Measurements from ENCODE around the gene TNFRSF9. TPM values are rescaled to one million over a fixed set of nuclear protein-coding genes. Genes with fewer than 3 reads are reported as not detected.

TNFRSF9 gene
- total RNA-seq, 1 experiment from 2014 or later = not detected

- WGBS (ENCODE audit: extremely low coverage, insufficient read length, low lambda C conversion rate) = no CpG with 5 or more reads among the region's 5 CpGs
- H3K27ac Mint-ChIP-seq = no peak overlapping the region; a peak in 1 of 7 replicates
- H4K5ac ChIP-seq (ENCODE audit: insufficient read length, low read depth, low read length) = no peak overlapping the region
These were observed 24.7 kb downstream of the TNFRSF9 start for GRCh38 chr1:7915826-7916500.

More at GRCh38 chr1:7915826-7916500, 24.7 kb downstream of the TNFRSF9 start:
- Histone ChIP-seq H2BK120ac (ENCODE audit: low read depth, low read length, poor library complexity, severe bottlenecking) (no peak overlapping the region), H3K9ac (ENCODE audit: extremely low read depth, insufficient read length, low read length) (no peak overlapping the region), H3K27ac (ENCODE audit: insufficient read length, low read depth, low read length) (no peak overlapping the region), H3K14ac (ENCODE audit: insufficient read depth, low read length) (no peak overlapping the region), H3K23me2 (ENCODE audit: insufficient read length, low read depth, low read length, poor library complexity, severe bottlenecking) (no peaks in the 10 kb centered on the region), H3K4me2 (ENCODE audit: insufficient read depth, insufficient read length, low read length) (no peak overlapping the region), H3K23ac (ENCODE audit: insufficient read length, low read depth, low read length) (no peak overlapping the region), H2BK12ac (ENCODE audit: insufficient read length, low read depth, low read length) (no peak overlapping the region), H2BK15ac (ENCODE audit: low read depth, low read length) (no peak overlapping the region), H3K79me1 (ENCODE audit: insufficient read depth, low read depth, low read length, poor library complexity, severe bottlenecking) (no peaks in the 10 kb centered on the region), H3K18ac (ENCODE audit: insufficient read length, low read depth, low read length) (no peak overlapping the region), H2BK5ac (ENCODE audit: insufficient read length, low read length) (no peak overlapping the region), H4K91ac (ENCODE audit: insufficient read length, low read depth, low read length) (no peak overlapping the region), H3K79me2 (ENCODE audit: insufficient read depth, low read length) (no peaks in the 10 kb centered on the region), H4K8ac (replicated peaks; ENCODE audit: insufficient read length, low read depth, low read length) (no peak overlapping the region), H3K56ac (ENCODE audit: insufficient read length, low read depth, low read length) (no peak overlapping the region), H3K27me3 (ENCODE audit: insufficient read depth, low read length) (no peaks in the 10 kb centered on the region), H3K4me1 (ENCODE audit: insufficient read depth, low read length) (no peaks in the 10 kb centered on the region), H3T11ph (ENCODE audit: low read length) (no peak overlapping the region), H4K20me1 (ENCODE audit: control insufficient read depth, insufficient read depth, insufficient read length) (no peaks in the 10 kb centered on the region), H2BK20ac (ENCODE audit: low read depth, low read length, poor library complexity, severe bottlenecking) (no peak overlapping the region), H2AK5ac (ENCODE audit: insufficient read length, low read length) (no peak overlapping the region), H3K4ac (ENCODE audit: low read depth, low read length) (no peak overlapping the region), H2AFZ (ENCODE audit: low read length) (no peak overlapping the region), H3K9me3 (ENCODE audit: control insufficient read depth, low read depth, low read length) (no peaks in the 10 kb centered on the region)
- Mint-ChIP-seq H3K27me3 (ENCODE audit: low read depth) (no peaks in the 10 kb centered on the region; the same call in 1 of the 2 replicates), H3K36me3 (ENCODE audit: insufficient read depth in 1 of 3, low read depth in 3 of 3) (no peaks in the 10 kb centered on the region), H3K4me1 (peaks cover 9 to 16% of the 10 kb centered on the region in 2 experiments), H3K9me3 (no peaks in the 10 kb centered on the region), H3K4me3 (no peak overlapping the region)
- no peak for TF ChIP-seq CTCF (conservative IDR thresholded peaks at IDR 0.05)
- DNase-seq = no peak
